ENCODE data around the gene PLOD1. TPM values are rescaled to one million over a fixed set of nuclear protein-coding genes. Genes with fewer than 3 reads are reported as not detected.

PLOD1 gene
- total and polyA plus RNA-seq, 2 of the 13 experiments (the other 11 are each of a cell fraction or from before 2014, with no cell fraction given), result 70.1 to 318 TPM

DNA sequence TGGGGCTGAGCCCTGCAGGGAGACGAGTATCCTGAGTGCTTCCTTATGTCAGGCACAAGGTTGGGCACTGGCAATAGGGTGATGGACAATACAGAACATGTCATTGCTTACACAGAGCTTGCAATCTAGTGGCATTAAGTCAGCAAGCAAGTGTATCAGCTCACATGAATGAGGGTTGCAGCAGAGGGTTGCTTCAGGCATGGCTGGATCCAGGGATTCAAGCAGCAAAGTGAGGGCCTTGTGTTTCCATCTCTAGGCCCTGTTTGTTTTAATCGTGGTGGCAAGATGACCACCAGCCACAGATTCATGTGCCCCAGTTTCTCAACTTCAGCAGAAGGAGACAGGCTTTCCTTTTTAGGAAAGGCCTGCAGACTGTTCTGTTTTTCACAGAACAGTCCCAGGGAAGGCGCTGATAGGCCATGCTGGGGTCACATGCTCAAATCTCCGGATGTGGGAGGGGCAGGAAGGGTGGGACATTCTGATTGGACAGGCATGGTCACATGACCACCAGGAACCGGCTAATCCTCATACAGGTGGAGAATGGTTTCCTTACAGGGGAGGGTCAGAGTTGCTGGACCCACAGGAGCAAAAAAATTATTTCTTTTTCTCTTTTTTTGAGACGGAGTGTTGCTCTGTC lies 14.4 kb downstream of the PLOD1 start:
- no TSS peak for BruUV-seq (replicated peaks)
- Histone ChIP-seq H3K4me3 (replicated peaks in 1 of 3; ENCODE audit: insufficient read depth in 1 of 3, low read depth in 2 of 3, low read length in 3 of 3) (no peak overlapping the region), H3K4me2 (ENCODE audit: low read depth, low read length) (no peak overlapping the region), H3K4me1 (ENCODE audit: insufficient read depth, low read length) (no peaks in the 10 kb centered on the region), H4K20me1 (ENCODE audit: insufficient read depth, low read length) (no peaks in the 10 kb centered on the region), H3K36me3 (replicated peaks in 1 of 2; ENCODE audit: control insufficient read depth in 1 of 2, insufficient read depth in 2 of 2, low read length in 2 of 2) (peaks cover 17 to 47% of the 10 kb centered on the region in 2 experiments), H2AFZ (ENCODE audit: low read length) (no peak overlapping the region), H3K27ac (ENCODE audit: extremely low read length, insufficient read depth, low read length) (no peak overlapping the region), H3K27me3 (ENCODE audit: control insufficient read depth in 1 of 2, insufficient read depth in 2 of 2, low read length in 2 of 2) (no peaks in the 10 kb centered on the region), H3K9me3 (ENCODE audit: low read length) (no peaks in the 10 kb centered on the region), H3K79me2 (ENCODE audit: insufficient read depth, low read length) (no peaks in the 10 kb centered on the region), H3K9ac (ENCODE audit: insufficient read depth, low read depth, low read length) (no peak overlapping the region)
- CTCF ChIA-PET (ENCODE audit: low intra/inter-chr PET ratio, low total read pairs), result no interaction called here
- peak; percentile 30; the same call in 1 of the 3 replicates for ATAC-seq
- 89% methylated on average over 6 of the region's 6 CpGs for WGBS (ENCODE audit: low lambda C conversion rate)
- intact Hi-C loops (cut with micrococcal nuclease; ENCODE audit: unreplicated experiment) (no loop called here), in situ Hi-C loops (cut with HindIII; ENCODE audit: extremely low pct_ligation_motif_present, low pct_unique_long_range_greater_than_20kb) (no loop called here)
- no peak for DNase-seq (ENCODE audit: low spot score)
- no peak for FAIRE-seq
- POLR2A ChIA-PET, result interaction anchor here (0.8 kb wide), 1 partner anchor 41 kb away, joined by 3 read pairs; no protein-coding TSS in a partner anchor
- TF ChIP-seq ZNF619 (CRISPR knock-in tag; IDR thresholded peaks at IDR 0.05) (no peak), ZNF225 (CRISPR knock-in tag; IDR thresholded peaks at IDR 0.05) (no peak), RAD51 (IDR thresholded peaks at IDR 0.05; ENCODE audit: borderline replicate concordance) (peak; percentile 48; the same call in 1 of the 2 replicates), ZNF329 (CRISPR knock-in tag; IDR thresholded peaks at IDR 0.05; ENCODE audit: low read depth) (peak; percentile 97), NFYC (CRISPR knock-in tag; IDR thresholded peaks at IDR 0.05) (peak; percentile 73), ZNF138 (CRISPR knock-in tag; IDR thresholded peaks at IDR 0.05; ENCODE audit: low read depth) (no peak), SP140L (CRISPR knock-in tag; IDR thresholded peaks at IDR 0.05; ENCODE audit: borderline replicate concordance) (no peak), FLYWCH1 (CRISPR knock-in tag; IDR thresholded peaks at IDR 0.05) (no peak), NFYB (CRISPR knock-in tag; IDR thresholded peaks at IDR 0.05) (peak; percentile 62), ARNT2 (CRISPR knock-in tag; IDR thresholded peaks at IDR 0.05; ENCODE audit: low read depth) (no peak), ZNF777 (CRISPR knock-in tag; IDR thresholded peaks at IDR 0.05) (no peak)
- TF ChIP-seq, protein P1, sequence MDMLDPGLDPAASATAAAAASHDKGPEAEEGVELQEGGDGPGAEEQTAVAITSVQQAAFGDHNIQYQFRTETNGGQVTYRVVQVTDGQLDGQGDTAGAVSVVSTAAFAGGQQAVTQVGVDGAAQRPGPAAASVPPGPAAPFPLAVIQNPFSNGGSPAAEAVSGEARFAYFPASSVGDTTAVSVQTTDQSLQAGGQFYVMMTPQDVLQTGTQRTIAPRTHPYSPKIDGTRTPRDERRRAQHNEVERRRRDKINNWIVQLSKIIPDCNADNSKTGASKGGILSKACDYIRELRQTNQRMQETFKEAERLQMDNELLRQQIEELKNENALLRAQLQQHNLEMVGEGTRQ (IDR thresholded peaks at IDR 0.05; ENCODE audit: low read depth, low read length), result peak; percentile 71
- TF ChIP-seq, protein P1 (CRISPR knock-in tag; IDR thresholded peaks at IDR 0.05; ENCODE audit: borderline replicate concordance), result peak; percentile 43; the same call in 1 of the 2 replicates
